NCI-H1048 (cell line): ENCODE results near the gene GINS2.

ENCODE experiments used
- DNase-seq: peaks from one replicate; lab custom pipeline; 2025; lab: John Stamatoyannopoulos, UW

Gene GINS2

DNA sequence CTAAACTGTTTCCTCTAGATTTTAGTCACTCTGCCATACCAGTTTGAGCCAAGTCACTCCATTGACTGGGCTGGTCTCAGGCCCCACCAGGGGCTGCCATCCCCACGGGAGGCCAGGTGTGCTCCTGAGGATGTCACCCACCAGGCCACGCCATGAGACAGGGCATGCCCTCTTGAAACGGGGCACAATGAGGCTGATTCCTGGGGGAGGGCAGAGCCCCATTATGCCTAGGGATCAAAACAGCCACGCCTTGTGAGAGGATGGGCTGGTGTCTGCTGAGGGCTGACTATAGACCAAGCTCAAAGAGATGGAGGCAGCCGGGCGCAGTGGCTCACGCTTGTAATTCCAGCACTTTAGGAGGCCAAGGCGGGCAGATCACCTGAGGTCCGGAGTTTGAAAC is 21.5 kb downstream of the GINS2 start:
- DNase-seq: no peak

DNA sequence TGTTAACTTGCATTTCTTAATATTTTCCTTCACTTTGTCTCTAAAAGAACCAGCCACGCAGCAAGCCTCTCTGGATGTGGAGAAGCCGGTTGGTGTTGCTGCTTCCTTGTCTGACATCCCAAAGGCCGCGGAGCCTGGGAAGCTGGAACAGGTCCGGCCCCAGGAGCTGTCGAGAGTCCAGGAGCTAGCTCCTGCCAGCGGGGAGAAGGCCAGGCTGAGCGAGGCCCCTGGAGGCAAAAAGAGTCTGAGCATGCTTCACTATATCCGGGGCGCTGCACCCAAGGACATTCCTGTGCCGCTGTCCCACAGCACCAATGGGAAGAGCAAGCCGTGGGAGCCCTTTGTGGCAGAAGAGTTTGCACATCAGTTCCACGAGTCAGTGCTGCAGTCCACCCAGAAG is 22.8 kb downstream of the GINS2 start:
- no peak for DNase-seq

DNA sequence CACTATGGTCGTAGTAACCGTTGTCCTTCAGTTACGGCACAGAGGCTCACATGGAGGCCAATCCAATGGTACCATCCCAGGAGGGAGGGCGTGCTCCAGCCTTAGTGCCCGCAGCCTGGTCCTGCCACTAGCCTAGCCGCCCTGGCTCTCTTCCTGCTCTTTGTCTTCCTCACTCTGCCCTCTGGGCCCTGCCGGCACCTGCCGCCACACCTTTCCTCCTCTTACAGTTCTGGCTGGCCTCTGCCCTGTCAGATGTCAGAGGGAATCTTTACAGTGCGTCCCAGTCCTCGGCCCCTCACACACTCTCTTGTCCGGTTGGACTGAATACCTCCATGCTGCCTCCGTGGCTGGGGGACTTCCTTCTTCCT is 23.4 kb downstream of the GINS2 start:
- no peak for DNase-seq

DNA sequence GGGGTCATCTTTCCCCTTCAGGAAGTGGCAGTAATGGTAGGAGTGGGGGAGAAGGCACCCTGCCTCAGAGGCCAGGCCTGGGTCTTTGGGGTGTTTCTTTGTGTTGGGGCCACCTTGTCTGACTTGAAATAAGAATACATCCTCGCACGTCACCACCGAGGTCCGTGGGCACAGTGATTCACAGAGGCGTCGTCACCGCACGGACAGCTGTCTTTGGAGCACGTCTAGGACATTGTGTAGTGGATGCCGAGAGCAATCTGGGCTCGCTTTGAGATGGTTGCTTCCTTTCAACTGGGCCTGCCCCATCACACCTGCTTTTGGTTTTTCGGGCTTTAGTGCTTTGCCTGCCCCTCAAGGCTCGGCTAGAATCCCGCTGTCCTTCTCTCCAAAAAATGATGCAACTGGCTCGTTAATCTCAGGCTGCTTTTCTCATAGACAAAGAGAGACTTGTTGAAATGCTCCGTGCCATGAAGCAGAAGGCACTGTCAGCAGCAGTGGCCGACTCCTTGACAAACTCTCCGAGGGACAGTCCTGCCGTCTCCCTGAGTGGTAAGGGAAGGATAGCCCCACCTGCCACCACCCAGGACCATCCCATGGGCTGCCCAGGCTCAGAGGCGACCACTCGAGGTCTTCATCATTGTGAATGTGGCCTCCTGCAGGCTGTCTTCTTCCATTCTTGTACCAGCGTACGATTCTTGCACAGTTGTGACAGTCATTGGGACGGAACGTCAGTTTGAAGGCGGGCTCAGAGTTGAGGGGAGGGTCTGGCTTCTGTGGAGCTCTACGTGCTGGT is 24.0 kb downstream of the GINS2 start:
- no peak for DNase-seq

DNA sequence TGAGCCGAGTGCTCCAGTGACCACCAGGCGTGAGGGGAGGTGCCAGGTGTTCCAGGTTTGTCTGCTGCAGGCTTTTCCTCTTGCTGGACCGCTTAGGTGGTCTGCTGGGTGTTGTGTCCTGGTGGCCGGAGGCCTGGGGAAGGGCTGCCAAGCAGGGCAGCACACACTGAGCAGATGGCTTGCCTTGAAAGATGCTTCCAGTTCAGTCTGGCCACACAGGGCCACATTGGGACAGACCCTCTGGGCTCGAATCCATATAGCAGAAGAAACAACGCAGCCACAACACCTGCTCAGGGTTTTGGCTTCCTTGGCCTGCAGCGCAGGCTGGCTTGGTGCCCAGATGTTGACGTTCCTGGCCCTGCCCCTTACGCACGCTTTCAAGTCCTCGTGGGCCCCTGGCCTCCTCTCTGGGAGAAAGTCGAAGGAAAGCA is 24.8 kb downstream of the GINS2 start:
- no peak for DNase-seq

DNA sequence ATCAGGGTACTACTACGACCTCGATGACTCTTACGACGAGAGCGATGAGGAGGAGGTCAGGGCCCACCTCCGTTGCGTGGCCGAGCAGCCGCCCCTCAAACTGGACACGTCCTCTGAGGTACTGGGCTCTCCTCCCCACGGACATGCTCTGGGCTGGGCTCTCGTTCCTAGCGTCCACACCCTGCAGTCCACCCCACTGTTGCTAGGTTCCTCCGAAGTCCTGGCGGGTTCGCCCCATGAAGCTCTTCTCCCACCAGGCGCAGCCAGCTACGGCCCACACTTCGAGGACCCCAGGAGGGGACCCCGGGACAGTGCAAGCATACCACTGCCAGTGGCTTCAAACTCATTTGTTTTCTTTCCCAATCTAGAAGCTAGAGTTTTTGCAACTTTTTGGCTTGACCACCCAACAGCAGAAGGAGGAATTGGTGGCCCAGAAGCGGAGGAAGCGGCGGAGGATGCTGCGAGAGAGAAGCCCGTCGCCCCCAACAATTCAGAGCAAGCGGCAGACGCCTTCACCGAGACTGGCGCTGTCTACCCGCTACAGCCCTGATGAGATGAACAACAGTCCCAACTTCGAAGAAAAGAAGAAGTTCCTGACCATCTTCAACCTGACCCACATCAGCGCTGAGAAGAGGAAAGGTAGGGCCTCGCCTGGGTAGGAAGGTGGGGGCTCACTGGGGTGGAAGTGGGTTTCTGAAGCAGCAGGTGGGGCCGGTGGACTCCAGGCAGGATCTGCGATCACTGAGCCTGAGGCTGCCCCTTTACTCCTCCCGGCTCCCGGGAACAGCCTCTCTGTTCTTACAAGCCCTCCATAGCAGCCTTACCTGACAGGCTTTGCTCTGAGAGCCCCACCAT is 25.6 kb downstream of the GINS2 start:
- DNase-seq: no peak

DNA sequence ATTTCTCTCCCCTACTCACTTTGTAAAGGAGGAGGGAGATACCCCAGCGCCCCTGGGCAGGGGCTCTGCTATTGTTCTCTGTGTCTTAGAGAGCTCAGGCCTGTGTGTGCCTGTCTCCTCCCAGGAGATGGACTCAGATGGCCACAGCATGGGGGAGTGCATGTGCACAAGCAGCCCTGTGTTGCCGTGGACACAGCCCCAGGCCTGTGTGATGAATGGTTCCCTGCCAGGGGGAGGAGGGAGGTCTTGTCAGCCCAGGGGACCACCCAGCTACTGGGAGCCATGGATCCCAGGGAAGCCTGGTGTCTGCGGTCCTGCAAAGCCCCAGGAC is 26.3 kb downstream of the GINS2 start:
- no peak for DNase-seq

DNA sequence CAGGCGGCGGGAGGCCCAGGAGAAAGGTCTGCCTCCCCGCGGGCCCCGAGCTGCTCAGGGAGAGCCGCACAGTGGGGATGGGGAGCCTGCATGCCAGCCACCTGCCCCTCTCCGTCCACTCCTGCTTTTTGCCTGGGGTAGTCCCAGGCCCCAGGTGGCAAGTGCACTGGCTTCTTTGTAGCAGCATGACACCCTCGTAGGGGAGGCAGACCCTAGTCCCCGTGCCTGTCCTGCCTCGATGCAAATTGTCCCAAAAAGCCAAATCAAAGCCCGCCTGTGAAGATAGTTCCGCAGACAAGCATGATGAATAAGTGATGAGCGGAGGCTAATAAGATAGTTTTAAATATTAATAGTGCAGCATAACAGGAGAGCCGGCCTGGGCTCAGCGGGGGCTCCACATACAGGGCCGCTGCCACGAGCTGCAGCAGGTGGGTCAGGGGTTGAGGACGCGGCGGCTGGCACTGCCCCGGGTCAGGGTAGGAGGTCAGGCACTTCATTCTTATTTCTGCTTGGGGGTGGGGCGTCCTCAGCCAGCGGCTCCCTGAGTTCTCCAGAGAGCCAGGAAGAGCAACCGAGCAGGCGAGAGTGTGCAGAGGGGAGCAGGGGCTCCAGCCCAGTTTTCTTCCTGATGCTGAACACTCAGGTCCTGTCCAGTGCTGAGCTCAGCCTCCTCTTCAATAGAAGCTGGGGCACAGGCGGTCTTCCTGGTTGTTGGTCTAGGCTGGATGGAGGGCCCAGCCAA is 26.8 kb downstream of the GINS2 start:
- DNase-seq: no peak

DNA sequence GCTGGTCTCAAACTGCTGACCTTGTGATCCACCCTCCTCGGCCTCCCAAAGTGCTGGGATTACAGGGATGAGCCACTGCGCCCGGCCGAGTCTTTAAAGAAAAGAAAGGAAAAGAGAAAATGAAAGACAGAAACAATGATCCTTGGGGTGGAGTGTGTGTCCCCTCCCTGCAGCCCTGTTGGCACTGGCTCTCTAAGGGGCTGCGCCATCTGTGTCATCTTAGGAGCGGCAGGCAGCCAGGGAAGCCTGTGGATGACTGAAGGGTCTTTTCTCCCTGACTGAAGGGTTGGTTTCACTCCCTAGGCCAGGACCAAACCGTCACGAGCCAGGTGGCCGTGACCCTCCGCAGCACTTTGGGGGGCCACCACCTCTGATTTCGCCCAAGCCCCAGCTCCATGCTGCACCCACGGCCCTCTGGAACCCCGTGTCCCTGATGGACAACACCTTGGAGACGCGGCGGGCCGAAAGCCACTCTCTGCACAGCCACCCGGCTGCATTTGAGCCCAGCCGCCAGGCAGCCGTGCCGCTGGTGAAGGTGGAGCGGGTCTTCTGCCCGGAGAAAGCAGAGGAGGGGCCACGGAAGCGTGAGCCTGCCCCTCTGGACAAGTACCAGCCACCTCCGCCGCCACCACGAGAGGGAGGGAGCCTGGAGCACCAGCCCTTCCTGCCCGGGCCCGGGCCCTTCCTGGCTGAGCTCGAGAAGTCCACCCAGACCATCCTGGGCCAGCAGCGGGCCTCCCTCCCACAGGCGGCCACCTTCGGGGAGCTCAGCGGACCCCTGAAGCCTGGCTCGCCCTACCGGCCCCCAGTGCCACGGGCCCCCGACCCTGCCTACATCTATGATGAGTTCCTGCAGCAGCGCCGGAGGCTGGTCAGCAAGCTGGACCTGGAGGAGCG is 27.7 kb downstream of the GINS2 start:
- no peak for DNase-seq

DNA sequence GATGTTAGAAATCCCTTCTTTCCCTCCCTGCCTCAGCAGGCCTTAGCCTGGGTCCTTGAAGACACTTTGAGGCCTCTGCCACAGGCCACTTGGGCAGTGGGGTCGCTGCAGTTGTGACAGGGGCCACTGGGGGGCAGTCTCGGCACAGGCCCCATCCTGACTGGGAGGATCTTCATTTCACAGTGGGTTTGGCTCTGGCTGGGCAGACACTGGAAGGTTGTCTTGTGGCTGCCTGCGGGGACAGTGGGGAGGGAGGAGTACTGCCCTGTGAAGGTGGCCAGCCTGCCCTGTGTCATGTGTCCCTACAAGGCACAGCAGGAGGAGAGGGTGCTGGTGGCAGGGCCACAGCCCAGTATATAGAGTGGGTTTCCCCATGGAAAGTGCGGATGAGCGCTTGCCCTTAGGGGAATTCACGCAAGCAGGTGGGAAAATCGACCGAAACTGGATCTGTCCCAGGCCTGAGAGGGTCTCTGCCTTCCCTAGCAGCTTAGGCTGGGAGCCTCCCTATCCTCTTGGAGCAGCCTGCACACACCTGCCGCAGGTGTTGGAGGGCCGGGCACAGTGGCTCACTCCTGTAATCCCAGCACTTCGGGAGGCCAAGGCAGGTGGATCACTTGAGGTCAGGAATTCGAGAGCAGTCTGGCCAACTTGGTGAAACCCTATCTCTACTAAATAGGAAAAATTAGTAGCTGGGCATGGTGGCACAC is 28.8 kb downstream of the GINS2 start:
- DNase-seq: no peak

DNA sequence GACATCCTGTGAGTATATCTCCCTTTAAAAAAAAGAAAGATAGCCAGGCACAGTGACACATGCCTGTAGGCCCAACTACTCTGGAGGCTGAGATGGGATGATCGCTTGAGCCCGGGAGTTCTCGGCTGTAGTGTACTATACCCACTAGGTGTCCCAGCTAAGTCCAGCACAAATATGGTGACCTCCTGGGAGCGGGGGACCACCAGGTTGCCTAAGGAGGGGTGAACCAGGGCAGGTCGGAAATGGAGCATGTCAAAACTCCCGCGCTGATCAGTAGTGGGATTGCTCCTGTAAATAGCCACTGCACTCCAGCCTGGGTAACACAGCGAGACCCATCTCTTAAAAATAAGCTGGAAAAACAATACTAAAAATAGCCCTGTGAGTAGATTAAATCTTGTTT is 29.4 kb downstream of the GINS2 start:
- DNase-seq: no peak

DNA sequence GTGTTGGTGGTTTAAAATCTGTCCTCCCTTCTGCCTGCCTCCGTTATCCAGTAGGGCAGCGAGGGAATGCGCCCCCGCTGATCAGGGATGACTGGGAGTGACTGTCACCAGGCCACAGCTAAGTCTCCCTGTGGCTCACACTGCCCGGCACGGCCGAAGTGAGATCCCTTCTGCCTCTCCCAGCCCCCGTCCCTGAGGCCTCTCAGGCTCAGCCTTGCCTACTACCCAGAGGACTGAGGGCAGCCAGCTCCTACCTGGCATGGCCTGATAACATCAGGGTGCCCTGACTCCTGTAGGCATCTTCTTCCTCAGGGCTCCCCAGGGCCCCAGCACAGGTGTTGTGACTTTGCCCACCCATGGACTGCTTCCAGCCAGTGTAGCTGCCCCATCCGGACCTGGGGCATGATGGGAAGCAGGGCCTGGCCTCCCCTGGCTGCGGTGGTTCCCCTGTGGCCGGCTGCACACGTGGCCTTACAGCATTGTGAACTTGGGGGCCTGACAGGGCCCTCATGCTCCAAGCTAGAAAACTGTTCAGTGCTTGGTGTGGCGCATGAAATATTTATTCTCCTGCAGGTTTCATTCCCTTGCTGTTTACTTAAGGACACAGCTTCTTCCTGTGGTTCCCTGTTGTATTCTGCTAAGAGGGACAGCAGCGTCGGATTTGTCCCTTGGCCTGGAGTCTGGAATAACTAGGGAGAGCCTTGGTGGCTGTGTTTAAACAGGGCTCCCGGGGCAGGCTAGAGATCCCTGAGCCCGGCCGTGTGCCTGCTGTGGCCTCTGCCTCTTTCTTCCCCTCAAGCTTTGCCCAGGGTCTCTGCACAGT is 30.0 kb downstream of the GINS2 start:
- no peak for DNase-seq

DNA sequence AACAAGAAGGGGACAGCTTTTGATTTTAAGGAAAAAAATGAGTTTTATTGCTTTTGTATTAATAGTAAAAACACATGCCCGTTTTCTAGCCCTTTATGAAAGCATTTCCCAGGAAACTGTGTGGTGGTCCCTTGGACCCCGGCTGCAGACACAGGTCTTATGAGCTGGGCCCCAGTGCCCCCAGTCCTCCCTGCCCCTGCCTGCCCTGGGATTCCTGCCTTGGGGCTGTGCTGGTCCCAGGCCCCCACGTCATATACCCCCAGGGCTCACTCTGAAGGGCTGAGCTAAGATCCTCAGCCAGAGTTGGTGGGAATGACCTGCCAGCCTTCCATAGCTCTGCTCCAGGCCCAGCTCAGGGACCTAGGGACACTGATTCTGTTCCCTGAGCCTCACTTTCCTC is 30.8 kb downstream of the GINS2 start:
- DNase-seq: no peak

DNA sequence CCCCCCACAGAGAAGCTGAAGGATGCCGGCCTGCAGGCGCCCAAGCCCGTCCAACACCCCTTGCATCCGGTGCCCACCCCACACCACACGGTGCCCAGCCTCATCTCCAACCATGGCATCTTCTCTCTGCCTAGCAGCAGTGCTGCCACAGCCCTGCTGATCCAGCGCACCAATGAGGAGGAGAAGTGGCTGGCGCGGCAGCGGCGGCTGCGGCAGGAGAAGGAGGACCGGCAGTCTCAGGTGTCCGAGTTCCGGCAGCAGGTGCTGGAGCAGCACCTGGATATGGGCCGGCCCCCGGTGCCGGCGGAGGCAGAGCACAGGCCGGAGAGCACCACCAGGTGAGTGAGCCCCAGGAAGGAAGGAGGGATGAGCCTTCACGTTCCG is 31.5 kb downstream of the GINS2 start:
- no peak for DNase-seq

DNA sequence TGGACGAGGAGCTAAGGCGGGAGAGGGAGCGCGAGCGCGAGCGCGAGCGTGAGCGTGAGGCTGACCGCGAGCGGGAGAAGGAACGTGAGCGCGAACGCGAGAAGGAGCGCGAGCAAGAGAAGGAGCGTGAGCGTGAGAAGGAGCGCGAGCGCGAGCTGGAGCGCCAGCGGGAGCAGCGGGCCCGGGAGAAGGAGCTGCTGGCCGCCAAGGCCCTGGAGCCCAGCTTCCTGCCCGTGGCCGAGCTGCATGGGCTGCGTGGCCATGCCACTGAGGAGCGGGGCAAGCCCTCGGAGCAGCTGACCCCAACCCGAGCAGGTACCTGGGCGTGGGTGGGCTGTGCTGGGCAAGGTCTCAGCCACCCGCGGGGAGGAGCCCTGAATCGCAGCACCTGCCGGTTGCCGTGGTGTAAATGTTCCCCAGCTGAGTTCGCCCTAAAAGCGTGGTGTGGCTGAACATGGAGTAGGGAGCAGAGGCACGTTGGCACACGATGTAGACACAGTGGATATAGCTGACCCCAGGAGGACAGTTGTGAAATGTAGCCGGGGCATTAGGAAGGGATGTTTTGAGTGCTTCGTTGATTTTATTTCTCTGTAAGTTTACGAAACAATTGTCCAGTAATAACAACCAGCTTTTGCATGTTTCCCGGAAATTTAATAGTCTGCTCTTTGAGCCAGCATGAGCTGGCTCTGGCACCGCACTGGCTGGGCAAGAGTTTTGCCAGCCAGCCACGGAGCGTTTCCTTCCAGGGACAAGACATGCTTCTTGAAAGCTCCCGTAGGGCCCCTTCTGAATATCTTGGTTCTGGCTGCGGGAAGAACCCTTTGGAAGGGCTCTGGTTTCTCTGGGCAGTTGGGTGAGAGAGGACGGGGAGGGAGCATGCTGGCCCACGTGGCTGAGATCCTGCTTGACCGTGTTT is 32.1 kb downstream of the GINS2 start:
- no peak for DNase-seq

DNA sequence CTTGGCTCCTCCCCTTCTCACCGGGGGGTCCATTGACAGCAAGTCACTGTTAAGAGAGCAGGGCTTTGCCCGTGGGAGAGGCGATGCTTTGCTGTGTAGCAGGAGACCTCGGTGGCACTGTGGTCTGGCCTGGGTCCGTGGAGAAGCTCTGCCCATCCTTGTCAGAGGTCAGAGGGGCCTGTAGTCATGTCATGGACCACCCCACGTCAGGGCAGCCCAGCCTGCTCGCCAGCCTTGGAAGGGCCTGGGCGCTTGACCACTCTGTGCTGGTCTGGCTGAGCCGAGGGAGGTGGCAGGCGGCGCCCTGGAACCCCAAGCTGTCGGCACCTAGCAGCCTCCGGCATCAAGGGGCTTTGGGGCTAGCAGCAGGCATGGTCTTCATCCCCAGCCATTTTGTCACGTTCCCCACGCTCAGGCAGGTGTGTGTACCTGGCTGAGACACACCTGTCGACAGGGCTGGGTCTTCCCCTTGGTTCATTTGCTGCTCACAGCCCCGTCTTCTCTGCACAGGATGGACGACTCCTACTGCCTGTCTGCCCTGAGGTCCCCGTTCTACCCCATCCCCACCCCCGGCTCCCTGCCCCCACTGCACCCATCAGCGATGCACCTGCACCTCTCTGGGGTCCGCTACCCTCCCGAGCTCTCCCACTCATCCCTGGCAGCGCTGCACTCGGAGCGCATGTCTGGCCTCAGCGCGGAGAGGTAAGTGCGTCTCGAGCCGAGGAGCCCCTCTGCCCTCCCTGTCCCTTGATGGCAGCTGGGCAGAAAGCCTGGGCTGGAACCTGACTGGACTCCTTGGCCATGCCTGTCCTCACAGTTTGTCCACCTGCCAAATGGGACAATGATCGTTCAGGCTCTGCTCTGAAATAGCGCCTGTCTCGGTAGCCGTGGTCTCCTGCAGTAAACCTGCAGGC is 33.3 kb downstream of the GINS2 start:
- no peak for DNase-seq

DNA sequence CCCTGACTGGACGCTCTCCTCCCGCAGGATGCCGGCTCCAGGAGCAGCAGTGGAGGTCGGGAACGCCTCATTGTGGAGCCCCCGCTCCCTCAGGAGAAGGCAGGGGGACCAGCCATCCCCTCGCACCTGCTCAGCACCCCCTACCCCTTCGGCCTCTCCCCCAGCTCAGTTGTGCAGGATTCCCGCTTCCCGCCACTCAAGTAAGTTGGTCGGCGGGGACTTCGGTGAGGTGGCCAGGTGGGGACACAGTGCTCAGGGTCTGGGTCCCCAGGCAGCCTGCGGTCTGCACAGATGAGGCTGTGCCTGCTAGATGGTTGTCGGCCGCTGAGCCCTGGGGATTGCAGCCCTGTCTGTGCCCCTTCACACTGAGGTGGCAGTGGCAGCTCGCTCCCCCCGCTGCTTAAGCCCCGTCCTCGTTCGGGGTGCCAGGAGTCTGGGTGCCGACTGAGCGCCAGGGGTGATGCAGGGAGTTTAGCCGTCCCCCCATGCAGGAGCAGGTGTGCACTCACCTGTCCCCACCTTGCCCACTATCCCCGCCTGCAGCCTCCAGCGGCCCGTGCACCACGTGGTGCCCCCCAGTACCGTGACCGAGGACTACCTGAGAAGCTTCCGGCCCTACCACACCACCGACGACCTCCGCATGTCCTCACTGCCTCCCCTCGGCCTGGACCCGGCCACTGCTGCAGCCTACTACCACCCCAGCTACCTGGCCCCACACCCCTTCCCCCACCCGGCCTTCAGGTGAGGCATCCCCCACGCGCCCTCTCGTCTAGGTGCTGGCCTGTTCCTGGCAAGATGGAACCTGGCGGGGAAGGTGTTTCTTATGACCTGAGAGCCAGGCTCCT is 34.3 kb downstream of the GINS2 start:
- DNase-seq: no peak
